Measurements from ENCODE around the gene GRID1.

GRID1 gene

GRCh38 chr10:86266446-86267242 is 100.0 kb downstream of the GRID1 start:
- no peak for DNase-seq (ENCODE audit: low spot score)

- DNase-seq (ENCODE audit: low spot score), result no peak
These were observed 100.7 kb downstream of the GRID1 start for GRCh38 chr10:86265895-86266259.

GRCh38 chr10:86265236-86265894 is 101.2 kb downstream of the GRID1 start:
- DNase-seq (ENCODE audit: low spot score), result no peak

GRCh38 chr10:86264481-86265231 is 101.9 kb downstream of the GRID1 start:
- no peak for DNase-seq (ENCODE audit: low spot score)

GRCh38 chr10:86263907-86264306 is 102.7 kb downstream of the GRID1 start:
- DNase-seq (ENCODE audit: low spot score), result no peak

GRCh38 chr10:86263209-86263608 is 103.4 kb downstream of the GRID1 start:
- no peak for DNase-seq (ENCODE audit: low spot score)

GRCh38 chr10:86262688-86263181 is 103.9 kb downstream of the GRID1 start:
- no peak for DNase-seq (ENCODE audit: low spot score)

- peak; percentile 55 for DNase-seq (ENCODE audit: low spot score)
These were observed 104.5 kb downstream of the GRID1 start for GRCh38 chr10:86261941-86262687.

- DNase-seq (ENCODE audit: low spot score), result no peak
These were observed 105.1 kb downstream of the GRID1 start for GRCh38 chr10:86261470-86261869.

GRCh38 chr10:86260564-86260963 is 106.0 kb downstream of the GRID1 start:
- no peak for DNase-seq (ENCODE audit: low spot score)

GRCh38 chr10:86259901-86260562 is 106.6 kb downstream of the GRID1 start:
- DNase-seq (ENCODE audit: low spot score), result no peak

- no peak for DNase-seq (ENCODE audit: low spot score)
These were observed 107.7 kb downstream of the GRID1 start for GRCh38 chr10:86258941-86259340.

GRCh38 chr10:86258499-86258898 is 108.1 kb downstream of the GRID1 start:
- no peak for DNase-seq (ENCODE audit: low spot score)

GRCh38 chr10:86257683-86258082 is 108.9 kb downstream of the GRID1 start:
- no peak for DNase-seq (ENCODE audit: low spot score)

GRCh38 chr10:86256690-86257315 is 109.8 kb downstream of the GRID1 start:
- DNase-seq (ENCODE audit: low spot score), result no peak

GRCh38 chr10:86255405-86256251 is 111.0 kb downstream of the GRID1 start:
- DNase-seq (ENCODE audit: low spot score), result no peak

GRCh38 chr10:86254526-86255174 is 111.9 kb downstream of the GRID1 start:
- DNase-seq (ENCODE audit: low spot score), result no peak

- DNase-seq (ENCODE audit: low spot score), result no peak
These were observed 112.5 kb downstream of the GRID1 start for GRCh38 chr10:86254081-86254480.

All from HuH-7 (cell line).